Lower leg skin (tissue), 4 donors: ENCODE results near the gene PLCXD3. TPM values are rescaled to one million over a fixed set of nuclear protein-coding genes. Genes with fewer than 3 reads are reported as not detected.
"Not testable (repeated sequence)": the region's sequence is repeated elsewhere in the genome, so short reads cannot be mapped to it uniquely, and the experiment has no call there.

Source experiments
- DNase-seq, 2 donors: peaks; one replicate each; pipeline ENCODE4 v3.0.0-alpha.2; 2019; ENCODE audit warnings: low spot score in 2 of 2
- H3K4me3 ChIP-seq: fragments of 200-600 bp; sonication (generic); 2 replicates; pipeline ENCODE4 v1.5.1; 2017; ENCODE audit warnings: mild to moderate bottlenecking, low read depth; ENCODE audit not compliant: poor library complexity, severe bottlenecking
- POLR2A ChIP-seq, 2 donors: fragments of 450-650 bp; IDR thresholded peaks; one replicate each; pipeline ENCODE4 v1.6.1; 2016 to 2017; ENCODE audit warnings: antibody characterized with exemption in 2 of 2, mild to moderate bottlenecking in 1 of 2, moderate library complexity in 1 of 2
- WGBS, 2 donors: methylation state at CpG; one replicate each; pipeline ENCODE4 v1.1.5; 2018; 5-methylcytosine and 5-hydroxymethylcytosine counted together
- intact Hi-C: fragments of 100-400 bp; cut with DNase I; formaldehyde crosslinking; loops from one replicate; pipeline ENCODE4 v1.15.0; 2023; ENCODE audit warnings: low total_unique reads
- total RNA-seq, 4 donors: library from RNA; depleted of rRNA; stranded (reverse); fragments of >200 nt; gene quantifications; one replicate each; pipeline ENCODE4 v1.1.0, GENCODE V29; 2016
- TF ChIP-seq, protein P1 (sequence below), 3 donors: fragments of 450-650 bp; IDR thresholded peaks; one replicate each; pipeline ENCODE4 v1.5.1; 2016; ENCODE audit warnings: antibody characterized with exemption in 3 of 3, mild to moderate bottlenecking in 3 of 3, moderate library complexity in 2 of 3

Gene PLCXD3
- total RNA-seq, 4 donors from 2014 or later: 0.04 to 1.1 (median 0.50) TPM

GRCh38 chr5:41336471-41336870 lies 173.9 kb downstream of the PLCXD3 start:
- no peak for TF ChIP-seq POLR2A (IDR thresholded peaks at IDR 0.05)
- intact Hi-C loops: no loop called here
- 42 to 62% methylated on average over 1 of the region's 1 CpG for WGBS, 2 donors

GRCh38 chr5:41335596-41336181 lies 174.7 kb downstream of the PLCXD3 start:
- TF ChIP-seq, protein P1, sequence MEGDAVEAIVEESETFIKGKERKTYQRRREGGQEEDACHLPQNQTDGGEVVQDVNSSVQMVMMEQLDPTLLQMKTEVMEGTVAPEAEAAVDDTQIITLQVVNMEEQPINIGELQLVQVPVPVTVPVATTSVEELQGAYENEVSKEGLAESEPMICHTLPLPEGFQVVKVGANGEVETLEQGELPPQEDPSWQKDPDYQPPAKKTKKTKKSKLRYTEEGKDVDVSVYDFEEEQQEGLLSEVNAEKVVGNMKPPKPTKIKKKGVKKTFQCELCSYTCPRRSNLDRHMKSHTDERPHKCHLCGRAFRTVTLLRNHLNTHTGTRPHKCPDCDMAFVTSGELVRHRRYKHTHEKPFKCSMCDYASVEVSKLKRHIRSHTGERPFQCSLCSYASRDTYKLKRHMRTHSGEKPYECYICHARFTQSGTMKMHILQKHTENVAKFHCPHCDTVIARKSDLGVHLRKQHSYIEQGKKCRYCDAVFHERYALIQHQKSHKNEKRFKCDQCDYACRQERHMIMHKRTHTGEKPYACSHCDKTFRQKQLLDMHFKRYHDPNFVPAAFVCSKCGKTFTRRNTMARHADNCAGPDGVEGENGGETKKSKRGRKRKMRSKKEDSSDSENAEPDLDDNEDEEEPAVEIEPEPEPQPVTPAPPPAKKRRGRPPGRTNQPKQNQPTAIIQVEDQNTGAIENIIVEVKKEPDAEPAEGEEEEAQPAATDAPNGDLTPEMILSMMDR (IDR thresholded peaks at IDR 0.05): no peak
- TF ChIP-seq POLR2A (IDR thresholded peaks at IDR 0.05): no peak
- WGBS, 2 donors: 45 to 61% methylated on average over 4 of the region's 4 CpGs
- no peak overlapping the region for H3K4me3 ChIP-seq
- intact Hi-C loops: no loop called here
- no peak for DNase-seq

More at GRCh38 chr5:41336471-41336870, 173.9 kb downstream of the PLCXD3 start:
- DNase-seq: no peak
- no peak overlapping the region for H3K4me3 ChIP-seq

DNA sequence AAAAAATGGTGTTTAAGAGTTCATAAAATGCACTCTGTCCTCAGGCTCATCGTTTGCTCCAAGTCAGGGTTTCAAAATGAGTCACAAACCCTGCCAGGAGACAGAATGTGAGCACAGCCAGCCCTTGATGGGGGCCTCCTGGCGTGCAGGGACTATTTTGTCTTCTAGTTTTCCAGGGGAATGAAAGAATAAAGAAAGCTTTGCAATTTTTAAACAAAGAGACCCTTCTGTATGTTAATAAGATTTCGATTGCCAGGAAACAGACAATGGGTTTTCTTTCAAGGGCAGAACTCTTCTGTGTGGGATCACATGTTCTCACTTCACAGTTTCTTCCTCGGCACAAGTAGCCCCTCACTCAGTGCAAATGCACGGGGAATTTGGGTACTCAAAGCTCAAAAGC lies 175.6 kb downstream of the PLCXD3 start:
- TF ChIP-seq, protein P1 (IDR thresholded peaks at IDR 0.05): no peak
- TF ChIP-seq POLR2A (IDR thresholded peaks at IDR 0.05): no peak
- no peak for DNase-seq
- 32 to 38% methylated on average over 5 of the region's 5 CpGs for WGBS, 2 donors
- no peak overlapping the region for H3K4me3 ChIP-seq
- intact Hi-C loops: no loop called here

DNA sequence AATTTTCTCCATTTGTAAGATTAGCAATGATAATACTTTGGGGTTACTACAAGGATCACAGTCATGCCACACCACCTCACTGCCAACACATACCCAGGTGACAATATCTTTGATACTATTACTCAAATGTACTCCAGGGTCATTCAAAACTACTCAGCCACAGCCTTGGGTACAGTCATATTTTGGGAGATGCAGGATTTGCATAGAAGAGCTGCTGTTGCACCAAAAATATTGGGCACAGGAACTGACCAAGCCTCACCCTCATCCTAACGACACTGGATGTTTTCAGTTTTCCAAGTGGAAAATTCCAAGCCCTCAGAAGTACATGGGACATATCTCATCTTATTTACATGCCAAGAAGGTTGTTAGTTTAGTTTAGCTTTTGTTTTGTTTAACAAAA lies 176.2 kb downstream of the PLCXD3 start:
- no peak overlapping the region for H3K4me3 ChIP-seq
- no peak for TF ChIP-seq POLR2A (IDR thresholded peaks at IDR 0.05)
- 19 to 25% methylated on average over 1 of the region's 1 CpG for WGBS, 2 donors
- no peak for DNase-seq
- intact Hi-C loops: no loop called here

- TF ChIP-seq, protein P1 (IDR thresholded peaks at IDR 0.05): no peak
- TF ChIP-seq POLR2A (IDR thresholded peaks at IDR 0.05): no peak
- WGBS, 2 donors: 62 to 63% methylated on average over 2 of the region's 2 CpGs
- no peak overlapping the region for H3K4me3 ChIP-seq
- DNase-seq: no peak
- intact Hi-C loops: no loop called here
Measured at GRCh38 chr5:41325074-41325473, 185.3 kb downstream of the PLCXD3 start.

- 78 to 86% methylated on average over 3 of the region's 3 CpGs for WGBS, 2 donors
- DNase-seq, H3K4me3 ChIP-seq, intact Hi-C loops: not testable (repeated sequence)
Measured at GRCh38 chr5:41322826-41323225, 187.6 kb downstream of the PLCXD3 start.

- no peak overlapping the region for H3K4me3 ChIP-seq
- intact Hi-C loops: no loop called here
- 63 to 81% methylated on average over 1 of the region's 1 CpG for WGBS, 2 donors
- DNase-seq: no peak
- TF ChIP-seq, protein P1 (IDR thresholded peaks at IDR 0.05): no peak
- no peak for TF ChIP-seq POLR2A (IDR thresholded peaks at IDR 0.05)
Measured at GRCh38 chr5:41312478-41313060, 197.8 kb downstream of the PLCXD3 start.
